NCI-H2107 treated with DMSO at 0.1 percent for 48 hours (cell line): Measurements from ENCODE around the gene BIRC5.

ENCODE experiments used
- DNase-seq: peaks from one replicate; lab custom pipeline; 2025; ENCODE audit not compliant: unreplicated experiment; lab: John Stamatoyannopoulos, UW

The BIRC5 gene

DNA sequence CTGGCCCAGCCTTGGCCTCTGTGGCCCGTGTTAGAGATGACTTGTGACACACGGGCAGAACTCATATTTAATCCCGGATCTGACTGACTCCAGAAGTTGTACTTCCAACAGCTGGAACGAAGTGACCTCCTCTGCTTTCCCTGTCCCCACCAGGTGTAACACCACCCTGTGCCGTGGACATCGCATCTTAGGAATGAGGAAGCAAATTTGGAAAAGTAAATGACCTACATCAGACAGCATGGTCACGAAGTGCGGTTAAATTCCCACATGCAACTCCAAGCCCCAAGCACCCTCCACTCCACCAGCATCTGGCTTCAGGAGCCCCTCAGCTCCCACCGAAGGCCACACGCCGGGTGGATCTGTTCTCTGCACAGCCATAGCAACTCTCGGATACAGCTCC is 30.1 kb upstream of the BIRC5 start:
- no peak for DNase-seq

DNA sequence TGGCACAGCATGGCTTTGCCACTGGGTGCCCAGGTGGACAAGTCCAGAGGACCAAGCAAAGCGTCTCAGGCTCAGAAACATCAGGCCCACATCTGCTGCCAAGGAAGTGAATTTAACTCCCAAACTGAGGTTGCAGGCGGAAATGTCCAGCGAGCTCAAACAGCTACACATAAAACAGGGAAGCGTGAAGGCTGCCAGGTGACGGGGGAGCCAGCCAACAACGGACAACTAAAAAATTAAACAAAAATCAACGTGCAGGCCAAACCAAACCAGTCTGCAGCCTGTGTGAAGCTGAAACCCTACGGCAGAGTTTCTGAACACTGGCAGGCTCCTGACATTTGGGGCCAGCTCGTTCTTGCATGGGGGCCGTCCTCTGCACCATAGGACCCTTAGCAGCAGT is 29.7 kb upstream of the BIRC5 start:
- no peak for DNase-seq

DNA sequence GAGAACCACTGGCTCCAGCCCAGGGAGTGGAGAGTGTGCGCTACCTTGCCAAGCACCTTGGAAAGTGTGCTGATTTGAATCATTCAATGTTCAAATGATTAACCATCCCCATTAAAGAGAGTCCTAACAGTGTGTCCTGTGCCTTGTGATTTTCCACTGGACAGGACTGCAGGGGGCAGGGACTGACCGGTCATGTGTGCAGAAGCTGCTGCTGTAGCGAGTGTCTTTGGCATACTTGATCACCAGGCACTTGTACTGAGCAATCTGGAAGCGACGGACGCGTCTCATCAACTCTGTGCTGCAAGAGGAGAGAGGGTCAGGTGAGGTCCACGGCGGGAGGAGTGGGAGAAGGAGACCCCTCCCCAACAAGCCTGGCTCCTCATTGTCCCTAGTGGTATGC is 29.2 kb upstream of the BIRC5 start:
- DNase-seq: no peak

DNA sequence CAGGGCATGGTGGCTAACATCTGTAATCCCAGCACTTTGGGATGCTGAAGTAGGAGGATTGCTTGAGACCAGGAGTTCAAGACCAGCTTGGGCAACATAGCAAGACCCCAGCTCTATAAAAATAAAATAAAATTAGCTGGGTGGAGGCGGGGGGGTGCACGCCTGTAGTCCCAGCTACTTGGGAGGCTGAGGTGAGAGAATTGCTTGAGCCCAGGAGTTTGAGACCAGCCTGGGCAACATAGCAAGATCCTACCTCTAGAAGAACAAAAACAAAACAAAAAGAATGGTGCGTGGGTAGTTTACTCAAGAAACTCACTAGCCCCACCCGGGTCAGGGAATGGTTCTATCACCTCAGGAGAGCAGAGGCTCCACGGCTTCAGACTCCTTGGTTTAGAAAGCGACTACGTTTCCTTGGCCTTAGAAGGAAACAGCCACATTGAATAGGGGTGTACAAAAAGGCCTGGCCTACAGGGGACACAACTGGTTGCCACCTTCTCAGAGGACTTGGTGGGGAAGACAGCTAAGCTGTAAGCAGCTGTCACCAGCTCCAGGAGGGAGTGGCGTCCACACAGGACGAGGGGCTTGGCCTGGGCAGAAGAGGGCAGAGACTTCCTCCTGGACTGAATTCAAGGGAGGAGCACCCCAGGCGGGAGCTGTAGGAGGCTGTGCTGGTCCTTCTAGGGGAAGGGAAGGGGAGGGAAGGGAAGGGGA is 27.9 kb upstream of the BIRC5 start:
- no peak for DNase-seq

DNA sequence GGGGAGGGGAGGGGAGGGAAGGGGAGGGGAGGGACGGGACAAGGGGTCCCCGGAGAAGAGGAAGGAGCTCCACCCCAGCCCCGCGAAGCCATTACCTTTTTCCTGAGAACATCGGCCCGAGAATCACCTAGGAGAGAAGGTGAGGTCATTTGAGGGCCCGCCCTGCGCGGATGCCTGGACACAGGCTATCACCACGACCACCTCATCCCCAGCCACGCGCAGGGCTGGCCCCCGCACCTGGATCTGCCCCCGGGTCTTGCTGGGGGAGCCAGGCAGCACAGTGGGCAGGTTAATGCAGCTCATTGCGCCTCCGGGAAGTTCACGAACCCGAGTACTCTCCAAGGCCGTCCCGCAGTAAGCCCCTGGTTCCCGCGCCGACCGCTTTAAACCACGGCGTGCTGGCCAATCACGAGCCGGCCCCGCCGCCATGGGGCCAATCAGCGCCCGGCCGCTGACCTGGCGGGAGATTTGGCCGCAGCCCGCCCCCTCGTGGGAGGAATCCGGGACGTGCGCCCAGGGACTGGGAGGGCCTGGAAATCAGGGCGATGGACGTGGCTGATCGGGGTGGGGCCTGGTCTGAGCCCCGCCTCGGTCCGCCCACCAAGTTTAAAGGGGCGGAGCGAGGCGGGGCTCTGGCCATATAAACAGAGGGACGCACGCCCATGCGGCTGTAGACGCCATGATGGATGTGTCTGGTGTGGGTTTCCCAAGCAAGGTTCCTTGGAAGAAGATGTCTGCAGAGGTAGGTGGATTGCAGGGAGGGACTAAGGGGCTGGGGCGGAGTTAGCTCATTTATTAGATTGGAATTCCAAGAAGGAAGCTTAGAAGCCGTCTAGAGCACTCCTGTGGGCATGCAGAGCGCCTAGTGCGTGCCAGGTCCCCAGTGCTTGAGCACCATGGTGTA is 27.1 kb upstream of the BIRC5 start, which contains the start of the genes AFMID and TK1:
AFMID (plus strand) TSS at position 671 of the 904 bp plus-strand sequence; CDS start at position 680, 9 bp downstream.
TK1 (minus strand) TSS at position 361 of the 904 bp plus-strand sequence; CDS start at position 303, 58 bp downstream.
- peak; percentile 86 for DNase-seq

DNA sequence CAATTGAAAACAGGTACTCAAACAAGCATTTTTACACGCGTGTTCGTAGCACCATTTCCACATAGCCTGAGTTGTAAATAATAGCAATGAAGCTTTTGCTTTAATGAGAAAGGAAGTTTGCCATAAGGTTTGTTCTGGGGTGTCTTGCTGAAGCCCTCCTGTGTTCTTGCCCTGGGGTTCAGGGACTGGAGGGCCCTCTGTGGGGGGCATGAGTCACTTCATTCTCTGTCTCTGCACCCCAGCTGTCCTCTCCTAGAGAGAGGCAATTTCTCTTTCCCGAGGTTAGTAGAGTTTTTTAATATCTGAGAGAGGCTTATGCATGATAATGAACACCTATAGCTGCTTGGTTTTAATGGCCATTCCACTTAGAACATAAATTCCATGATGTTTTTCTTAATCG is 17.3 kb upstream of the BIRC5 start:
- no peak for DNase-seq

DNA sequence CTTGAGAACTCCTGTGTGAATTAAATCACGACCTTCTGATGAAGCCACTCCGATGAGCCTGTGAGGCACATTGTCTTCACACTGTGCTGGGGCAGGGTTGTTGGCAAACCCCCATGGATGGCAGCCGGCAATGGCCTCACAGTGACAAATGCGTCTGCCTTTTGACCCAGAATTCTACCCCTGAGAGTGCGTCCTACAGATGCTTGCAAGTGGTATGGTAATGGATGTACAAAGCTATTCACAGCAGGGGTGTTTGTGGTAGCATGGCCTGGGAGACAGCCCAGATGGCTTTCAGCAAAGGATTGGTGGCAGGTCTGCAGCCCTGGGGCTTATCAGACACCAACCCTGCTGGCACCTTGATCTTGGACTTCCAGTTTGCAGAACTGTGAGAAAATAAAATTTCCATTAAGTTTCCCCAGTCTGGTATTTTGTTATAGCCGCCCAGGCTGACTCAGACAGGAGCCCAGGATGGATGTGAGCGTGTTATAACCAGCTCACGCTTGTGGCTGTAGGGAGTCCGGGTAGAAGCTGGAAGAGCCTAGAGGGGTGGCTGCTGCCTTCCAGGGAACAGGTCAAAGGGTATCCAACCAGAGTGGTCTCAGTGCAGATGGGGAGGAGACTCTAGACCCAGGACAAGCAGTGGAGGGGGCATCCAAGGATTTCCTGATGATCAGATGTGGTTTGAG is 16.8 kb upstream of the BIRC5 start:
- peak; percentile 44 for DNase-seq

DNA sequence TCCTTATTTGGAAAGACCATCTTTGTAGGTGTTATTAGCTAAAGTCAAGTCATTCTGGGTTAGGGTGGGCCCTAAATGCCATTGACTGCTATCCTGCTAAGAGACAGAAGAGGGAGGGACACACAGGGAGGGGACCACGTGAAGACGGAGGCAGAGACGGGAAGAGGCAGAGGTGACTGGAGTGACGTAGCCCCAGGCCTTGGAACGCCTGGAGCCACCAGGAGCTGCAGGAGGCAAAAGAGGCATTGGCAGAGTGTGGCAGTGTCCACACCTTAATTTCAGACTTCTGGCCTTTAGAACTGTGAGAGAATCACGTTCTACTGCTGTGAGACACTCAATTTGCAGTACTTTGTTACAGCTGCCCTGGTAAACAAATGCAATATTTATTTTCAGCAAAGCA is 13.6 kb upstream of the BIRC5 start:
- DNase-seq: no peak

DNA sequence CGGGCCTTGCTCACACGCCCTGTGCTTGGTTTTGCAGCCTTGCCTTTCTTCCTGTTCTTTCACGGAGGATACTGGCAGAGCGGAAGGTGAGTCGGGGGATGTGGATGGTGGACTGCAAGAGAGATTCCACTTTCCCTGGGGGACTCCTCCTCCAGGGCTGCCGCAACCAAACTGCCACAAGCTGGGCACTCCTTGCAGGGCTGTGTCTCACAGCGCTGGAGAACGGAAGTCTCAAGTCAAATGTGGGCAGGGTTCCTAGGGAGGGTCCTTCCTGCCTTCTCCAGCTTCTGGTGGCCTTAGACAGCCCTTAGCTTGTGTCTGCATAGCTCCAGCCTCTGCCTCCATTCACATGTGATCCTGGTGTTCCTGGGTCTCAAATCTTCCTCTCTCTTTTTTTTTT is 11.4 kb upstream of the BIRC5 start:
- no peak for DNase-seq

DNA sequence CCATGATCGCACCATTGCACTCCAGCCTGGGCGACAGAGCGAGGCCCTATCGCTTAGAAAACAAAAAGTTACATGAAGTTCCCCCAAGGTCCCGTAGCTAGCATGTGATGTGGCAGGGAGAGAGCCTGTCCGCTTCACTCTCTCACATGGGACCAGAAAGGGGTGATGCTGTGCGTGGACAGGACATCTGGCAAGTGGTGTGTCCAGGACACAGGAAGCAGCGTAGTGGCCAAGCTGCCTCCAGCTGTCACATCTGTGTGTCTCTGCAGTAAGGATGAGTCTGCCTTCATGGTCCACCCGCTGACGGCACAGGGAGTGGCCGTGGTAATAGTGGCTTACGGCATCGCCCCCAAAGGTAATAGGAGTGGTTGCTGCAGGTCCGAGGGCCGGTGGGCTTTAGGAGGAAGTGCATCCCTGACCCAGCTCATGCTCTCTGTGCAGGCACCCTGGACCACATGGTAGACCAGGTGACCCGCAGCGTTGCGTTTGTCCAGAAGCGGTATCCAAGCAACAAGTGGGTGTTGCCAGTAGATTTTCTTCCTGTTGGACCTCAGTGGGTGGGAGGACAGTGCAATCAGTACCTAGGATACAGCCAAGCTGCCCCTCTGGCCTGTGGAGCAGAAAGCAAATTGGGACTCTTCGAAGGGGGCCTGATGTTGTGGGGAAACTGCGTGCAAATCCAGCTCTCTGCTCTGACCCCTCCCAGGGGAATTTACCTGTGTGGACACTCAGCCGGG is 9.5 kb upstream of the BIRC5 start:
- no peak for DNase-seq

DNA sequence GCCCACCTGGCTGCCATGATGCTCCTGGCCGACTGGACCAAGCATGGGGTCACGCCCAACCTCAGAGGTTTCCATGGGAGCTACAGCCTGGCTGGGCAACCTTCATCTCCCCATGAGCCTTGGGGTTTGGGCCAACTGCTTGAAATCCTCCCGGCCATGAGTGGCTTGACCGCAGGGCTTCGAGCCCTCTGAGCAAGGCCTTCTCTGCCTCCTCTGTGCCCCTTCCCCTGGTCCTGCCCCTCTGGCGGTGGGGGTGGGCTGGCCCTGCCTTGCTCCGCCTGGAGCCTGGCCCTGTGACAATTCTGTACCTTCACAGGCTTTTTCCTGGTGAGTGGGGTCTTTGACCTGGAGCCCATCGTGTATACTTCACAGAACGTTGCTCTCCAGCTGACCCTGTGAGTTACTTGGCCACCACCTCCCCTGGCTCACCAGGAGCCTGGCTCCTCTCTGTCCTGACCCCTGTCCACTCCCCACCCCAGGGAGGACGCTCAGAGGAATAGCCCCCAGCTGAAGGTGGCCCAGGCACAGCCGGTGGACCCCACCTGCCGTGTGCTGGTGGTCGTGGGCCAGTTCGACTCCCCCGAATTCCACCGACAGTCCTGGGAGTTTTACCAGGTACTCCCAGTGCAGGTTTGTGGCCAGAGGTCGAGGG is 8.8 kb upstream of the BIRC5 start:
- no peak for DNase-seq

DNA sequence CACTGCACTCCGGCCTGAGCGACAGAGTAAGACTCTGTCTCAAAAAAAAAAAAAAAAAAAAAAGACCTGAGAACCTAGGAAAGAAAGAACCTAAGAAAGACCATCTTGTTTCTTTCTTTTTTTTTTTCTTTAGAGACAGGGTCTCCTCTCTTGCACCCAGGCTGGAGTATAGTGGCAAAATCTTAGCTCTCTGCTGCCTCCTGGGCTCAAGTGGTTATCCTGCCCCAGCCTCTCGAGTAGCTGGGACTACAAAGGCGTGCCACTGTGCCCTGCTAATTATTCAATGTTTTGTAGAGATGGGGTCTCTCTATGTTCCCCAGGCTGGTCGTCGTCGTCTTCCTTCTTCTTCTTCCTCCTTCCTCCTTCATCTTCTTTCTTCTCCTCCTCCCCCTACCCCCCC is 7.8 kb upstream of the BIRC5 start:
- no peak for DNase-seq

DNA sequence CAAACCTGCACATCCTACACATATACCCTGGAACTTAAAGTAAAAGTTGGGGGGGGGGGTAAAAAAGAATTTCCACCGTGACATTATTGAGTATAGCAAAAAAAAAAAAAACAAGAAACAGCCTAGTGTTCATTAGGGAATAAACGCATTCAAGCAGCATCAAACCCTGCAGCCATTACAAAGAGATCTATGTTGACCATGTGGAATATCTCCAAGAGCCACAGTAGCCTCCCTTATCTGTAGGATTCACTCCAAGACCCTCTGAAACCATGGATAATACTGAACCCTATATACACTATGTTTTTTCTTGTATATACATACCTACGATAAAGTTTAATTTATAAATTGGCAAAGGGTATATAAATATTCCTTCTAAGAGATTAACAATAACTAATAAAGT is 5.6 kb upstream of the BIRC5 start:
- DNase-seq: no peak

DNA sequence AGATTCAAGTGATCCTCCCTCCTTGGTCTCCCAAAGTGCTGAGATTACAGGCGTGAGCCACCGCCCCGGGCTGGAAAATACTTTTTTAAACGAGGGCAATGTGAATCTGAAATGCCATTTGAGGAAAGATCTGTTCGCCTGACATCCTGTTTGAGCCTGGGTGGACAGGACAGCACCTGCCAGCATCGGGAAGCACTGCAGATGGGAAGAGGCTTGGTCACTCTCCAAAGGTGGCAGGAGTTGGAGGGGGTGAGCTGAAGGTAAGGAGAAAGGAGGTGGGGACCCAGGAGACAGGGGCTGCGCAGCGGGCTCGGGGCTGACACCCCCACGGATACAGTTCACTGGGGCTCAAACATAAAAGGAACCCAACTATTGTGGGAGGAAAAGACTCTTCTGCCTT is 3.9 kb upstream of the BIRC5 start:
- DNase-seq: no peak

DNA sequence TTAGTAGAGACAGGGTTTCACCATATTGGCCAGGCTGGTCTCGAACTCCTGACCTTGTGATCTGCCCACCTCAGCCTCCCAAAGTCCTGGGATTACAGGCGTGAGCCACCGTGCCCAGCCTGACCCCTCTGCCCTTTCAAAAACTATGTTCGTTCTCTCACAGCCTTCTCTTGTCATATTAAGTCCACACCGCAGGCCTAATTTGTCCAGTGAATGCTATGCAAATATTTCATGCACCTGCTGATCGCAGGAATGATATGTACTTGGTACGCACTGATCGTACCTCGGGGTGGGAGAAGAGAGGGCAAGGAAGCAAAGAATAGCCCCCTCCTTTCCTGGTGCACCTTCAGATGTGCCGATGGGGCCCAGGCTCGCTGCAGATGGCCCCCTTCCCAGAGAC is 3.0 kb upstream of the BIRC5 start:
- DNase-seq: no peak

DNA sequence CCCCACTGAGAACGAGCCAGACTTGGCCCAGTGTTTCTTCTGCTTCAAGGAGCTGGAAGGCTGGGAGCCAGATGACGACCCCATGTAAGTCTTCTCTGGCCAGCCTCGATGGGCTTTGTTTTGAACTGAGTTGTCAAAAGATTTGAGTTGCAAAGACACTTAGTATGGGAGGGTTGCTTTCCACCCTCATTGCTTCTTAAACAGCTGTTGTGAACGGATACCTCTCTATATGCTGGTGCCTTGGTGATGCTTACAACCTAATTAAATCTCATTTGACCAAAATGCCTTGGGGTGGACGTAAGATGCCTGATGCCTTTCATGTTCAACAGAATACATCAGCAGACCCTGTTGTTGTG is 631 bp downstream of the BIRC5 start:
- DNase-seq: no peak

DNA sequence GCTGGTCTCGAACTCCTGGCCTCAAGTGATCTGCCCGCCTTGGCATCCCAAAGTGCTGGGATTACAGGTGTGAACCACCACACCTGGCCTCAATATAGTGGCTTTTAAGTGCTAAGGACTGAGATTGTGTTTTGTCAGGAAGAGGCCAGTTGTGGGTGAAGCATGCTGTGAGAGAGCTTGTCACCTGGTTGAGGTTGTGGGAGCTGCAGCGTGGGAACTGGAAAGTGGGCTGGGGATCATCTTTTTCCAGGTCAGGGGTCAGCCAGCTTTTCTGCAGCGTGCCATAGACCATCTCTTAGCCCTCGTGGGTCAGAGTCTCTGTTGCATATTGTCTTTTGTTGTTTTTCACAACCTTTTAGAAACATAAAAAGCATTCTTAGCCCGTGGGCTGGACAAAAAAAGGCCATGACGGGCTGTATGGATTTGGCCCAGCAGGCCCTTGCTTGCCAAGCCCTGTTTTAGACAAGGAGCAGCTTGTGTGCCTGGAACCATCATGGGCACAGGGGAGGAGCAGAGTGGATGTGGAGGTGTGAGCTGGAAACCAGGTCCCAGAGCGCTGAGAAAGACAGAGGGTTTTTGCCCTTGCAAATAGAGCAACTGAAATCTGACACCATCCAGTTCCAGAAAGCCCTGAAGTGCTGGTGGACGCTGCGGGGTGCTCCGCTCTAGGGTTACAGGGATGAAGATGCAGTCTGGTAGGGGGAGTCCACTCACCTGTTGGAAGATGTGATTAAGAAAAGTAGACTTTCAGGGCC is 5.5 kb downstream of the BIRC5 start:
- peak; percentile 98 for DNase-seq

DNA sequence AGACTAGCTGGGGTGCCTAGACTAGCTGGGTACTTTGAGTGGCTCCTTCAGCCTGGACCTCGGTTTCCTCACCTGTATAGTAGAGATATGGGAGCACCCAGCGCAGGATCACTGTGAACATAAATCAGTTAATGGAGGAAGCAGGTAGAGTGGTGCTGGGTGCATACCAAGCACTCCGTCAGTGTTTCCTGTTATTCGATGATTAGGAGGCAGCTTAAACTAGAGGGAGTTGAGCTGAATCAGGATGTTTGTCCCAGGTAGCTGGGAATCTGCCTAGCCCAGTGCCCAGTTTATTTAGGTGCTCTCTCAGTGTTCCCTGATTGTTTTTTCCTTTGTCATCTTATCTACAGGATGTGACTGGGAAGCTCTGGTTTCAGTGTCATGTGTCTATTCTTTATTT is 9.0 kb downstream of the BIRC5 start:
- no peak for DNase-seq

DNA sequence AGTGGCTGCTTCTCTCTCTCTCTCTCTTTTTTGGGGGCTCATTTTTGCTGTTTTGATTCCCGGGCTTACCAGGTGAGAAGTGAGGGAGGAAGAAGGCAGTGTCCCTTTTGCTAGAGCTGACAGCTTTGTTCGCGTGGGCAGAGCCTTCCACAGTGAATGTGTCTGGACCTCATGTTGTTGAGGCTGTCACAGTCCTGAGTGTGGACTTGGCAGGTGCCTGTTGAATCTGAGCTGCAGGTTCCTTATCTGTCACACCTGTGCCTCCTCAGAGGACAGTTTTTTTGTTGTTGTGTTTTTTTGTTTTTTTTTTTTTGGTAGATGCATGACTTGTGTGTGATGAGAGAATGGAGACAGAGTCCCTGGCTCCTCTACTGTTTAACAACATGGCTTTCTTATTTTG is 9.7 kb downstream of the BIRC5 start:
- DNase-seq: no peak
